ENCODE results near the gene GAREM2. TPM values are rescaled to one million over a fixed set of nuclear protein-coding genes. Genes with fewer than 3 reads are reported as not detected.

GAREM2 gene
- total RNA-seq, 1 experiment from 2014 or later, result 0.96 TPM

GRCh38 chr2:26175466-26176278, 2.8 kb downstream of the GAREM2 start:
- Histone ChIP-seq H3F3A (ENCODE audit: insufficient read depth, low read depth) (peaks cover 6% of the 10 kb centered on the region; the same call in 1 of the 2 replicates), H3K9me2 (ENCODE audit: insufficient read depth) (no peaks in the 10 kb centered on the region), H3K4me2 (no peak overlapping the region), H4K20me1 (ENCODE audit: insufficient read depth) (no peaks in the 10 kb centered on the region), H3K27ac (no peak overlapping the region), H3K4me3 (no peak overlapping the region), H3K79me2 (ENCODE audit: low read depth) (no peaks in the 10 kb centered on the region), H3K9me3 (ENCODE audit: insufficient read depth, low read depth) (no peaks in the 10 kb centered on the region), H3K27me3 (ENCODE audit: insufficient read depth, low read depth) (no peaks in the 10 kb centered on the region), H2AFZ (no peak overlapping the region), H3K36me3 (ENCODE audit: low read depth) (no peaks in the 10 kb centered on the region), H3K4me1 (replicated peaks; ENCODE audit: insufficient read depth) (no peaks in the 10 kb centered on the region)
- no TSS peak for BruUV-seq (replicated peaks)
- DNase-seq, result no peak
- no peak for TF ChIP-seq CTCF (conservative IDR thresholded peaks at IDR 0.05)
- no peak for TF ChIP-seq EZH2 (IDR thresholded peaks at IDR 0.05; ENCODE audit: low read depth)
- intact Hi-C loops (cut with micrococcal nuclease; ENCODE audit: unreplicated experiment), result no loop called here
- ChIA-PET POLR2A (ENCODE audit: unreplicated experiment) (no interaction called here), CTCF (no interaction called here)

GRCh38 chr2:26176279-26176615, 3.4 kb downstream of the GAREM2 start:
- Histone ChIP-seq H3F3A (ENCODE audit: insufficient read depth, low read depth) (peaks cover 3% of the 10 kb centered on the region; the same call in 1 of the 2 replicates), H3K4me3 (no peak overlapping the region), H2AFZ (no peak overlapping the region), H3K27ac (no peak overlapping the region), H3K9me2 (ENCODE audit: insufficient read depth) (no peaks in the 10 kb centered on the region), H3K36me3 (ENCODE audit: low read depth) (no peaks in the 10 kb centered on the region), H3K9me3 (ENCODE audit: insufficient read depth, low read depth) (no peaks in the 10 kb centered on the region), H3K4me2 (no peak overlapping the region), H3K27me3 (ENCODE audit: insufficient read depth, low read depth) (no peaks in the 10 kb centered on the region), H4K20me1 (ENCODE audit: insufficient read depth) (no peaks in the 10 kb centered on the region), H3K79me2 (ENCODE audit: low read depth) (no peaks in the 10 kb centered on the region), H3K4me1 (replicated peaks; ENCODE audit: insufficient read depth) (no peaks in the 10 kb centered on the region)
- POLR2A ChIA-PET (ENCODE audit: unreplicated experiment), result no interaction called here
- intact Hi-C loops (cut with micrococcal nuclease; ENCODE audit: unreplicated experiment), result no loop called here
- CTCF ChIA-PET, result no interaction called here
- no peak for DNase-seq
- no TSS peak for BruUV-seq (replicated peaks)
- TF ChIP-seq CTCF (conservative IDR thresholded peaks at IDR 0.05) (no peak), EZH2 (IDR thresholded peaks at IDR 0.05; ENCODE audit: low read depth) (no peak)

GRCh38 chr2:26177122-26177521, 4.2 kb downstream of the GAREM2 start:
- BruUV-seq (replicated peaks), result no TSS peak
- no peak overlapping the region for H2AFZ ChIP-seq
- H3K9me3 ChIP-seq (ENCODE audit: insufficient read depth, low read depth), result no peaks in the 10 kb centered on the region
- H3K27me3 ChIP-seq (ENCODE audit: insufficient read depth, low read depth), result no peaks in the 10 kb centered on the region
- no peaks in the 10 kb centered on the region for H3K9me2 ChIP-seq (ENCODE audit: insufficient read depth)
- intact Hi-C loops (cut with micrococcal nuclease; ENCODE audit: unreplicated experiment), result no loop called here
- H3F3A ChIP-seq (ENCODE audit: insufficient read depth, low read depth), result no peaks in the 10 kb centered on the region
- ChIA-PET POLR2A (ENCODE audit: unreplicated experiment) (no interaction called here), CTCF (no interaction called here)
- no peak overlapping the region for H3K4me2 ChIP-seq
- DNase-seq, result no peak
- no peak for TF ChIP-seq EZH2 (IDR thresholded peaks at IDR 0.05; ENCODE audit: low read depth)
- no peak for TF ChIP-seq CTCF (conservative IDR thresholded peaks at IDR 0.05)
- no peaks in the 10 kb centered on the region for H3K79me2 ChIP-seq (ENCODE audit: low read depth)
- H3K4me3 ChIP-seq, result no peak overlapping the region
- no peaks in the 10 kb centered on the region for H3K4me1 ChIP-seq (replicated peaks; ENCODE audit: insufficient read depth)
- no peaks in the 10 kb centered on the region for H3K36me3 ChIP-seq (ENCODE audit: low read depth)
- H3K27ac ChIP-seq, result no peak overlapping the region
- no peaks in the 10 kb centered on the region for H4K20me1 ChIP-seq (ENCODE audit: insufficient read depth)

All from PC-9 (cell line).